HCT116 (cell line): ENCODE data around the gene FRRS1L. TPM values are rescaled to one million over a fixed set of nuclear protein-coding genes. Genes with fewer than 3 reads are reported as not detected.

Experiments used
- ATAC-seq: fragments of 200-7000 bp; cut with Tn5 transposase; 2 replicates; pipeline ENCODE4 v1.9.1; 2020; ENCODE audit warnings: mild to moderate bottlenecking, moderate library complexity
- BruUV-seq: library from RNA; stranded (reverse); fragments of 400-500 nt; replicated peaks from 2 replicates; lab custom pipeline; 2021; lab: Mats Ljungman, UMichigan
- CTCF ChIA-PET: fragments of 300-600 bp; sonication (Branson Sonifier 250); formaldehyde crosslinking; loops from one replicate; lab custom pipeline; 2021; ENCODE audit warnings: antibody characterized with exemption; lab: Charles Lee
- POLR2A ChIA-PET: fragments of 300-600, 350-600 bp; sonication (Branson Sonifier 250); formaldehyde crosslinking; loops from one replicate; lab custom pipeline; 2021; ENCODE audit warnings: antibody characterized with exemption; lab: Charles Lee
- RAD21 ChIA-PET, 2 experiments: fragments of 300-600 bp; sonication (Branson Sonifier 250); formaldehyde crosslinking; loops; one replicate each; lab custom pipeline; 2023; ENCODE audit warnings: low total read pairs in 2 of 2; ENCODE audit not compliant: uncharacterized antibody in 2 of 2, unreplicated experiment in 2 of 2, low non-redundant PET in 1 of 2; lab: Charles Lee
- DNase-seq: peaks from one replicate; pipeline ENCODE4 v3.0.0-alpha.2; 2010; ENCODE audit warnings: low read depth, low spot score
- H2AFZ ChIP-seq: fragments of 200-600 bp; shearing (Covaris generic), sonication (generic); 2 replicates; pipeline ENCODE4 v1.6.1; 2017; ENCODE audit warnings: low read depth, mixed run types, mixed read lengths, antibody characterized with exemption, low read length; ENCODE audit not compliant: poor library complexity, severe bottlenecking
- H3K27ac ChIP-seq: 2 replicates; pipeline ENCODE4 v1.5.1; 2012; ENCODE audit warnings: low read depth, low read length
- H3K27me3 ChIP-seq: fragments of 200-600 bp; sonication (generic); 2 replicates; pipeline ENCODE4 v1.6.1; 2016; ENCODE audit warnings: mixed run types, low read length, mixed read lengths; ENCODE audit not compliant: insufficient read depth
- H3K36me3 ChIP-seq, 2 experiments: fragments of 200-500 bp in 1 of 2; fragments of 200-600 bp in 1 of 2; sonication (Bioruptor generic) in 1 of 2; sonication (generic) in 1 of 2; 2 replicates each; pipeline versions ENCODE4 v1.5.1 to v1.6.1; 2014 to 2016; ENCODE audit warnings: low read length in 2 of 2, inconsistent platforms in 1 of 2, mixed read lengths in 1 of 2, mixed run types in 1 of 2; ENCODE audit not compliant: insufficient read depth in 2 of 2, control insufficient read depth in 1 of 2
- H3K4me1 ChIP-seq, 2 experiments: fragments of 200-600 bp in 1 of 2; sonication (generic) in 1 of 2; 2 replicates each; pipeline versions ENCODE4 v1.5.1 to v1.6.1; 2012 to 2017; ENCODE audit warnings: low read length in 2 of 2, inconsistent platforms in 1 of 2, mild to moderate bottlenecking in 1 of 2, mixed read lengths in 1 of 2, mixed run types in 1 of 2, moderate library complexity in 1 of 2; ENCODE audit not compliant: insufficient read depth in 2 of 2, control insufficient read depth in 1 of 2
- H3K4me2 ChIP-seq: fragments of 200-600 bp; sonication (generic); 2 replicates; pipeline ENCODE4 v1.6.1; 2017; ENCODE audit warnings: mixed run types, low read length, mixed read lengths
- H3K4me3 ChIP-seq, 2 experiments: fragments of 200-600 bp in 1 of 2; sonication (generic) in 1 of 2; replicated peaks in 1 of 2; 2 replicates each; pipeline ENCODE4 v1.5.1; 2011 to 2016; ENCODE audit warnings: low read length in 2 of 2, control low read depth in 1 of 2, low read depth in 1 of 2, mild to moderate bottlenecking in 1 of 2, mixed read lengths in 1 of 2, mixed run types in 1 of 2
- H3K79me2 ChIP-seq: fragments of 200-600 bp; sonication (generic); 2 replicates; pipeline ENCODE4 v1.6.1; 2017; ENCODE audit warnings: mild to moderate bottlenecking, mixed run types, low read length, moderate library complexity, mixed read lengths; ENCODE audit not compliant: insufficient read depth
- H3K9ac ChIP-seq: fragments of 200-600 bp; sonication (generic); 2 replicates; pipeline ENCODE4 v1.6.1; 2016; ENCODE audit warnings: low read length, mixed read lengths
- H3K9me2 ChIP-seq: fragments of 200-600 bp; sonication (generic), shearing (Covaris generic); 2 replicates; pipeline ENCODE4 v1.6.1; 2017; ENCODE audit warnings: mixed run types, mild to moderate bottlenecking, moderate library complexity; ENCODE audit not compliant: insufficient read depth
- H3K9me3 ChIP-seq, 2 experiments: fragments of 200-500 bp in 1 of 2; fragments of 200-600 bp in 1 of 2; sonication (Bioruptor generic) in 1 of 2; sonication (generic) in 1 of 2; 2 replicates each; pipeline ENCODE4 v1.6.1; 2014 to 2017; ENCODE audit warnings: low read length in 2 of 2, mixed read lengths in 2 of 2, inconsistent platforms in 1 of 2, low read depth in 1 of 2, mild to moderate bottlenecking in 1 of 2, mixed run types in 1 of 2, moderate library complexity in 1 of 2; ENCODE audit not compliant: control insufficient read depth in 1 of 2, insufficient read depth in 1 of 2
- H4K20me1 ChIP-seq: fragments of 200-600 bp; sonication (generic), shearing (Covaris generic); 2 replicates; pipeline ENCODE4 v1.6.1; 2017; ENCODE audit warnings: mixed run types, mild to moderate bottlenecking, moderate library complexity; ENCODE audit not compliant: insufficient read depth
- ATF3 ChIP-seq: IDR thresholded peaks from 2 replicates; pipeline ENCODE4 v1.6.1; 2012
- CTCF ChIP-seq, 3 experiments: fragments of 200-600 bp in 1 of 3; sonication (generic) in 1 of 3; IDR thresholded peaks in 2 of 3; conservative IDR thresholded peaks in 1 of 3; 2 replicates each; pipeline ENCODE4 v1.5.1; 2012 to 2017; ENCODE audit warnings: low read depth in 2 of 3, low read length in 2 of 3, antibody characterized with exemption in 1 of 3, borderline replicate concordance in 1 of 3, control low read depth in 1 of 3, mild to moderate bottlenecking in 1 of 3, mixed read lengths in 1 of 3, mixed run types in 1 of 3, moderate library complexity in 1 of 3; ENCODE audit not compliant: insufficient read depth in 1 of 3
- ELF1 ChIP-seq: IDR thresholded peaks from 2 replicates; pipeline ENCODE4 v1.6.1; 2012; ENCODE audit warnings: low read depth, borderline replicate concordance
- EZH2 ChIP-seq: fragments of 200-600 bp; sonication (generic); IDR thresholded peaks from 2 replicates; pipeline ENCODE4 v1.6.1; 2017; ENCODE audit warnings: antibody characterized with exemption, mixed run types
- FOSL1 ChIP-seq: IDR thresholded peaks from 2 replicates; pipeline ENCODE4 v1.6.1; 2012; ENCODE audit warnings: low read depth
- JUND ChIP-seq: IDR thresholded peaks from 2 replicates; pipeline ENCODE4 v1.6.1; 2012
- POLR2AphosphoS5 ChIP-seq: IDR thresholded peaks from 2 replicates; pipeline ENCODE4 v1.6.1; 2011; ENCODE audit warnings: mild to moderate bottlenecking, low read depth, low read length, moderate library complexity
- REST ChIP-seq: IDR thresholded peaks from 2 replicates; pipeline ENCODE4 v1.6.1; 2012; ENCODE audit warnings: low read depth
- SIN3A ChIP-seq: IDR thresholded peaks from 2 replicates; pipeline ENCODE4 v1.6.1; 2012; ENCODE audit warnings: low read depth
- SP1 ChIP-seq: IDR thresholded peaks from 2 replicates; pipeline ENCODE4 v1.6.1; 2012; ENCODE audit warnings: low read depth
- ZBTB33 ChIP-seq: IDR thresholded peaks from 2 replicates; pipeline ENCODE4 v1.6.1; 2011; ENCODE audit warnings: mild to moderate bottlenecking, low read length, moderate library complexity; ENCODE audit not compliant: insufficient replicate concordance; ENCODE audit errors: extremely low read depth
- ZNF274 ChIP-seq: fragments of 200-500 bp; sonication (Bioruptor generic); IDR thresholded peaks from 2 replicates; pipeline ENCODE4 v1.6.1; 2014; ENCODE audit warnings: mild to moderate bottlenecking, low read depth, low read length, inconsistent platforms
- intact Hi-C: fragments of 100-400 bp; cut with micrococcal nuclease; formaldehyde crosslinking; loops from 2 replicates; pipeline ENCODE4 v1.10.0; 2022
- total RNA-seq: library from RNA; stranded (reverse); gene quantifications from one replicate; pipeline ENCODE4 v1.2.1, GENCODE V29; 2021; ENCODE audit not compliant: unreplicated experiment

FRRS1L gene
- total RNA-seq, 1 experiment from 2014 or later = not detected

GRCh38 chr9:109134167-109134578, 32.9 kb downstream of the FRRS1L start:
- ChIA-PET CTCF (no interaction called here), POLR2A (no interaction called here), RAD21 (no interaction called here)
- no peaks in the 10 kb centered on the region for H3K27me3 ChIP-seq
- BruUV-seq = no TSS peak
- no peaks in the 10 kb centered on the region for H3K9me2 ChIP-seq
- no peak overlapping the region for H3K4me3 ChIP-seq
- no peaks in the 10 kb centered on the region for H3K4me1 ChIP-seq
- H3K27ac ChIP-seq = no peak overlapping the region
- intact Hi-C loops = no loop called here
- no peak for ATAC-seq
- no peak for DNase-seq
- no peaks in the 10 kb centered on the region for H3K79me2 ChIP-seq
- no peaks in the 10 kb centered on the region for H3K9me3 ChIP-seq
- no peaks in the 10 kb centered on the region for H4K20me1 ChIP-seq
- no peaks in the 10 kb centered on the region for H3K36me3 ChIP-seq
- H2AFZ ChIP-seq = no peak overlapping the region
- no peak overlapping the region for H3K9ac ChIP-seq
- TF ChIP-seq ATF3 (no peak), JUND (no peak), EZH2 (no peak), ELF1 (no peak), SIN3A (no peak), REST (no peak), POLR2AphosphoS5 (no peak), CTCF (IDR thresholded peaks at IDR 0.05 in 2 of 3, conservative IDR thresholded peaks at IDR 0.05 in 1 of 3; ENCODE audit: borderline replicate concordance in 1 of 3, insufficient read depth in 1 of 3, low read depth in 2 of 3, low read length in 2 of 3) (no peak), ZNF274 (no peak), ZBTB33 (no peak), SP1 (no peak), FOSL1 (no peak)
- TF ChIP-seq, all 23 proteins: peak for 0
- no peak overlapping the region for H3K4me2 ChIP-seq
